Glomerular visceral epithelial cell (primary cell): Measurements from ENCODE around the gene FUT6.
"Not testable (repeated sequence)": the region's sequence is repeated elsewhere in the genome, so short reads cannot be mapped to it uniquely, and the experiment has no call there.

Experiments used
- DNase-seq: peaks from one replicate; pipeline ENCODE4 v3.0.0-alpha.2; 2016; ENCODE audit errors: extremely low spot score

The FUT6 gene

DNA sequence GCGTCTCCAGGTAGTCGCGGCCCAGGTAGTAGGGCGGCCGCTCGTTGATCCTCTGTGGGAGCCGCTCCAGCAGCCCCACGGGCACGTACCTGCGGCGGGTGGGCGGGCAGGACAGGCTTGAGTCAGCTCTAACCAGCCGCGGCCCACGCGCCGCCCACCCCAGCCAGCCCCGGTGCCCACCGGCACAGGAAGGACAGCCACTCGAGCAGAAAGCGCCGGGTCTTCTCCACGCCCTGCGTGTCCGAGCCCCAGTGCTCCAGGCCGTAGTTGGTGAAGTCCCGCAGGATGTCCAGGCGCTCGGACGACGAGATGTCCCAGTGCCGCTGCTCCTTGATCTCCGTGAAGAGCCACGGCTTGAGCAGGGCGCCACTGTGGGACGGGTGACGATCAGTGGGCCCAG lies 54.1 kb downstream of the FUT6 start:
- DNase-seq = no peak

DNA sequence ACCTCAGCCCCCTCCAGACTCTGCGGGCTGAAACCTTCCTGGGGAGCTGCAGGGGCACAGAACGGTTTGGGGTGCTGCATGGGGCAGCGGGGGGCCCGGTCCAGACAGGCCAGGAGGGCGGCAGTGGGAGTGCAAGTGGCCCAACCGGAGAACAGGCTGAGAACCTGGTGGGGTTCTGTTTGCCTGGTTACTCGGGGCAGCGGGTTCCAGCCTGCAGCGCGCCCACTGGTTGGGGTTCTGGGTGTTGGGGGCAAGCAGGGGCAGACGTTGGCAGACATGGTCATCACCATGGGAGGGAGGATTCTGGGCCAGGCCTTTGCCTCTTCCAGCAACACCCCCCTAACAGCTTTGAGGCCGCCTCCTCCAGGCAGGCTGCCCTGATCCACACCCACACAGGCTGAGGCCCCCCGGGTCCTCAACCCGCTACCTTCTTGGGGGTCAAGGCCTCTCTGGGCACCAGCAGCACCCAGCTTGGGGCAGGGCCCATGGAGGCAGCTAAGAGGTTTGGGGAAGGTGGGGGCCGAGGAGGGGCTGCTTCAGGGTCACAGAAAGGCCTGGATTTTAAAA lies 54.8 kb downstream of the FUT6 start, which contains the start of gene PRR22:
PRR22 (minus strand) TSS at position 166 of the 567 bp plus-strand sequence; CDS start at position 80, 86 bp downstream.
- no peak for DNase-seq

DNA sequence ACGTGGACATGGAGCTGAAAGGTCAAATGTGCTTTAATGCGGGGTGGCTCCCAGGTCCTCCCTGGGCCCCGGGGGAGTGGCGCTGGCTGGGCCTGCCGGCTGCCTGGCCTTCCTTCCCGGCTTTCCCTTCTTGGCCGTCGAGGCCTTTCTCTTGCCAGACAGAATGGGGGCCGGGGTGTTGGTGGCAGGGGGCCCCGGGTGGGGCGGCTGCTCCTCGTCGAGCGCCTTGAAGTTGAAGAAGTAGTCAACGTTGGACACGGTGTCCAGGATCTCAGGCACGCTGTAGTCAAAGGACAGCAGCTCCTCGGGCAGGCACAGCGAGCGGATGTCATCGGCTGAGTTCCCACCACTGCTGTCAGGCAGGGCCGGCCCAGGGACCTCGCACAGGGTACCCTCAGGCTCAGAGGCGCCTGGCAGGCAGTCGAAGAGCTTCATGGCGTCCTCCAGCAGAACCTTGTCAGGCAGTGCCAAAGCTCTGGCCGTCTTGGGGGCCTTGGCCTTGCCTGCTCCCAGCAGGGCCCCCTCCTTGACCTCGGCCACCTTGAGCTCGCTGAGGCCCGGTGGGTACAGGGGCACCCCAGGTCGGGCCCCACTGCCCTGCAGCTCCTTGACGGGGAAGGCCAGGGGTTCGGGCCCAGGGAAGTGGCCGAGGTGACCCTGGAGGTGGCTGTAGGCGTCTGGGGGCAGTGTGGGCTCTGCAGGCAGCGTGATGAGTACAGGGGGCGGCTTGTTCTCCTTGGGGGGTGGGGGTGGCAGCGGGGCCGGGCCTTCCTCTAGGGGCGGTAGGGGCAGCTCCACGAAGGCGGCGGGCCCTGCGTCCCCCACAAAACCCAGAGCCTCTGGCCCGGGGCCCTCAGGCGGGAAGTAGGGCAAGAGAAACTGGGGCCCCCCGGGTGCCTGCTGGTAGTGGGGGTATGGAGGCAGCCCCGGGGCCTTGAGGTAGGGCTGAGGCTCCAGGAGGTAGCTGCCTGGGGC lies 56.3 kb downstream of the FUT6 start:
- no peak for DNase-seq

DNA sequence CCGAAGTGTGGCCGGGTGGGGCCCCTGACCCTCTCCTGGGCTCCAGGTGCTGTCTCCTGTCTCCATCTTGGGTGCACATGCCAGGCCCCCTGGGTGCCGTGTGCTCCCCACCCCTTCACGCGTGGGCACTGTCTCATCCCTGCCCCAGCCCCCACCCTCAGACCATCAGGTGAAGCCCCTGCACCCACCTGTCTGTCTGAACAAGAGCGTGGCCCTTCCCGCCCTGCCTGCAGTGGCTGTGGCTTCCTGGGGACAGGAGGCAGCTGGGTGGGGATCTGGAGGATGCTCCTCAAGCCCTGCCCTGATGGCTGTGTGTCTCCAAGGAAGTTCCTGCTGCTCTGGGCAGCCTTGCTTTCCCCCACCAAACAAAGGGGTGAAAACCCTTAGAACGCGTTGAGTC lies 57.2 kb downstream of the FUT6 start:
- DNase-seq = no peak

DNA sequence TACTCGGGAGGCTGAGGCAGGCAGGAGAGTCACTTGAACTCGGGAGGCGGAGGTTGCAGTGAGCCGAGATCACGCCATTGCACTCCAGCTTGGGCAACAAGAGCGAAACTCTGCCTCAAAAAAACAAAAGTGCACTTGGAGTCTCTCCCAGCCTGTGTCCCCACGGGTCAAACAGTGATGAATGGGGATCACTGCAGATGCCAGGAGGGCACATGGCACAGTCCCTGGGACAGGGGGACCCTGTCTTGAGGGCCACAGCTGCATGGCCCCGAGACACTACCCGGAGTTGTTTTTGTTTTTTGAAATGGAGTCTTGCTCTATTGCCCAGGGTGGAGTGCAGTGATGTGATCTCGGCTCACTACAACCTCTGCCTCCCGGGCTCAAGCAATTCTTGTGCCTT lies 58.6 kb downstream of the FUT6 start:
- DNase-seq = not testable (repeated sequence)
